Heart right ventricle (tissue), 16 donors: Measurements from ENCODE around the gene TBC1D8B. TPM values are rescaled to one million over a fixed set of nuclear protein-coding genes. Genes with fewer than 3 reads are reported as not detected.
A peak's percentile ranks its signal among the peaks of the same experiment; 100 is the strongest.
"Not testable (repeated sequence)": the region's sequence is repeated elsewhere in the genome, so short reads cannot be mapped to it uniquely, and the experiment has no call there.

ENCODE experiments used
- ATAC-seq, 8 donors: fragments of 200-7000 bp; cut with Tn5 transposase; one replicate each; pipeline ENCODE4 v1.9.1; 2020; ENCODE audit warnings: mild to moderate bottlenecking in 8 of 8, moderate library complexity in 8 of 8, moderate number of reproducible peaks in 1 of 8
- DNase-seq, 2 donors: peaks; one replicate each; pipeline ENCODE4 v3.0.0-alpha.2; 2020
- H3K27ac ChIP-seq, 10 donors: fragments of 200-600 bp; sonication (generic) in 2 of 10; one replicate each; pipeline versions ENCODE4 v1.5.0 to v1.8.0; 2020 to 2022; ENCODE audit warnings: mild to moderate bottlenecking in 3 of 10
- H3K27me3 ChIP-seq, 7 donors: fragments of 200-600 bp; one replicate each; pipeline ENCODE4 v1.8.0; 2021 to 2022; ENCODE audit warnings: mild to moderate bottlenecking in 2 of 7
- H3K36me3 ChIP-seq, 9 donors: fragments of 200-600 bp; sonication (generic) in 1 of 9; one replicate each; pipeline versions ENCODE4 v1.5.0 to v1.8.0; 2020 to 2022; ENCODE audit warnings: mild to moderate bottlenecking in 2 of 9
- H3K4me1 ChIP-seq, 9 donors: fragments of 200-600 bp; sonication (generic) in 1 of 9; one replicate each; pipeline versions ENCODE4 v1.5.0 to v1.8.0; 2020 to 2022; ENCODE audit warnings: mild to moderate bottlenecking in 4 of 9
- H3K4me3 ChIP-seq, 10 donors: fragments of 200-600 bp; sonication (generic) in 2 of 10; one replicate each; pipeline versions ENCODE4 v1.5.0 to v1.8.0; 2020 to 2022; ENCODE audit warnings: mild to moderate bottlenecking in 7 of 10, moderate library complexity in 2 of 10
- H3K9me3 ChIP-seq, 11 donors: fragments of 200-600 bp in 10 of 11; sonication (generic) in 2 of 11; one replicate each; pipeline versions ENCODE4 v1.5.0 to v1.8.0; 2013 to 2022; ENCODE audit warnings: mild to moderate bottlenecking in 2 of 11, control low read depth in 1 of 11, moderate library complexity in 1 of 11
- WGBS, 2 donors: extraction: QIAGEN DNeasy Blood & Tissue Kit; methylation state at CpG; one replicate each; pipeline ENCODE4 v1.1.7; 2013; ENCODE audit warnings: inconsistent platforms in 1 of 2; 5-methylcytosine and 5-hydroxymethylcytosine counted together
- intact Hi-C, 10 donors: fragments of 100-400 bp; cut with DNase I; formaldehyde crosslinking; loops; one replicate each; pipeline versions ENCODE4 v1.11.1 to v1.14.2; 2022
- polyA plus RNA-seq, 2 donors: library from polyadenylated mRNA; stranded (reverse); fragments of 200-250 nt; gene quantifications; one replicate each; pipeline ENCODE4 v1.2.3, GENCODE V29; 2013
- total RNA-seq, 10 donors: library from RNA; stranded (reverse); fragmentation: NEBNext Ultra II Directional in 3 of 10; extraction: Animal tissue kit (Norgen Biotek cat#: 25700) in 3 of 10; gene quantifications; one replicate each; pipeline versions ENCODE4 v1.2.1 to v1.2.4, GENCODE V29; 2021 to 2023
- TF ChIP-seq, protein P1 (sequence below), 9 donors: fragments of 200-600 bp; sonication (generic) in 2 of 9; IDR thresholded peaks; one replicate each; pipeline versions ENCODE4 v1.5.0 to v1.8.0; 2021 to 2022; ENCODE audit warnings: antibody characterized with exemption in 9 of 9, mild to moderate bottlenecking in 5 of 9, moderate library complexity in 1 of 9
- donor health status: Arrhythmogenic right ventricular cardiomyopathy.
- donor health status: ischemic (EF 13 %, LVEDD 7.1; RV severe dilation, severe dysfunction).
- donor health status: healthy with polysubstance abuse.
- donor health status: DM: no; HTN: yes; CAD: no.
- donor health status: DM: no; HTN: no; CAD: no.
- donor health status: ischemic (EF 25% LVEDD 6.9; RV normal size, moderate dysfunction).
- donor health status: ischemic (EF 25% LVEDD 5.7; RV mildly dilated, moderate dysfunction).
- donor health status: healthy.
- donor health status: DM: yes; HTN: yes; CAD: no.
- donor health status: Ischemic cardiomyopathy.
- donor health status: ischemic (EF 35%, LVEDD 5.7; RV mildly dilated, moderate dysfunction).
- donor health status: nonischemic (EF 11% LVEDD 7.7; RV severe dilation, severe dysfunction).
- donor health status: DM: yes; HTN: yes; CAD: no.
- donor health status: PGD.
- donor health status: ischemic (EF 29% LVEDD 5.4; RV normal size, mild dysfunction).
- donor health status: nonischemic (EF 23%, LVEDD 6.1; RV moderate dilation, normal function).

Gene TBC1D8B
- total and polyA plus RNA-seq, 12 donors: 0.87 to 3.4 (median 2.1) TPM

- H3K27ac ChIP-seq: no peak overlapping the region
- no peak for ATAC-seq
- no peaks in the 10 kb centered on the region for H3K36me3 ChIP-seq
- no peaks in the 10 kb centered on the region for H3K9me3 ChIP-seq
- WGBS, 2 donors: 79 to 81% methylated on average over 7 of the region's 7 CpGs
- TF ChIP-seq, protein P1, sequence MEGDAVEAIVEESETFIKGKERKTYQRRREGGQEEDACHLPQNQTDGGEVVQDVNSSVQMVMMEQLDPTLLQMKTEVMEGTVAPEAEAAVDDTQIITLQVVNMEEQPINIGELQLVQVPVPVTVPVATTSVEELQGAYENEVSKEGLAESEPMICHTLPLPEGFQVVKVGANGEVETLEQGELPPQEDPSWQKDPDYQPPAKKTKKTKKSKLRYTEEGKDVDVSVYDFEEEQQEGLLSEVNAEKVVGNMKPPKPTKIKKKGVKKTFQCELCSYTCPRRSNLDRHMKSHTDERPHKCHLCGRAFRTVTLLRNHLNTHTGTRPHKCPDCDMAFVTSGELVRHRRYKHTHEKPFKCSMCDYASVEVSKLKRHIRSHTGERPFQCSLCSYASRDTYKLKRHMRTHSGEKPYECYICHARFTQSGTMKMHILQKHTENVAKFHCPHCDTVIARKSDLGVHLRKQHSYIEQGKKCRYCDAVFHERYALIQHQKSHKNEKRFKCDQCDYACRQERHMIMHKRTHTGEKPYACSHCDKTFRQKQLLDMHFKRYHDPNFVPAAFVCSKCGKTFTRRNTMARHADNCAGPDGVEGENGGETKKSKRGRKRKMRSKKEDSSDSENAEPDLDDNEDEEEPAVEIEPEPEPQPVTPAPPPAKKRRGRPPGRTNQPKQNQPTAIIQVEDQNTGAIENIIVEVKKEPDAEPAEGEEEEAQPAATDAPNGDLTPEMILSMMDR (IDR thresholded peaks at IDR 0.05): no peak
- DNase-seq: no peak
- H3K27me3 ChIP-seq: peaks cover 0 to 2% (median 0%) of the 10 kb centered on the region in 7 donors
- intact Hi-C loops: no loop called here
- H3K4me1 ChIP-seq: no peaks in the 10 kb centered on the region
- no peak overlapping the region for H3K4me3 ChIP-seq
Measured at GRCh38 chrX:106811131-106811910, 8.8 kb downstream of the TBC1D8B start.

DNA sequence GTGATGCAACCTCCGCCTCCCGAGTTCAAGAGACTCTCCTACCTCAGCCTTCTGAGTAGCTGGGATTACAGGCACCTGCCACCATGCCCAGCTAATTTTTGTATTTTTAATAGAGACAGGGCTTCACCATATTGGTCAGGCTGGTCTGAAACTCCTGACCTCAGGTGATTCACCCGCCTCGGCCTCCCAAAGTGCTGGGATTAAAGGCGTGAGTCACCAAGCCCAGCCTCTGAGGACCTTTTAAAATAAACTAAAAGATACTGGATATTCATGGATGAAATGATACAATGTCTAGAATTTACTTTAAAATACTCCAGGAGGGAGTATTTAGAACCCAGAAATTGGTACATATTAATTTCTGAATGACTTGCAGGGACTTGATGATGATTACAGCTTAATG lies 10.5 kb downstream of the TBC1D8B start:
- H3K4me1 ChIP-seq, H3K27me3 ChIP-seq, intact Hi-C loops, DNase-seq, H3K36me3 ChIP-seq, H3K27ac ChIP-seq, ATAC-seq, H3K9me3 ChIP-seq, H3K4me3 ChIP-seq: not testable (repeated sequence)
- 94 to 97% methylated on average over 5 of the region's 5 CpGs for WGBS, 2 donors

DNA sequence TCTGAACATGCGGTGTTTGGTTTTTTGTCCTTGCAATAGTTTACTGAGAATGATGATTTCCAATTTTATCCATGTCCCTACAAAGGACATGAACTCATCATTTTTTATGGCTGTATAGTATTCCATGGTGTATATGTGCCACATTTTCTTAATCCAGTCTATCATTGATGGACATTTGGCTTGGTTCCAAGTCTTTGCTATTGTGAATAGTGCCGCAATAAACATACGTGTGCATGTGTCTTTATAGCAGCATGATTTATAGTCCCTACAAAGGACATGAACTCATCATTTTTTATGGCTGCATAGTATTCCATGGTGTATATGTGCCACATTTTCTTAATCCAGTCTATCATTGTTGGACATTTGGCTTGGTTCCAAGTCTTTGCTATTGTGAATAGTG lies 11.6 kb downstream of the TBC1D8B start:
- WGBS, 2 donors: 98 to 100% methylated on average over 3 of the region's 3 CpGs
- H3K27me3 ChIP-seq, DNase-seq, H3K4me1 ChIP-seq, H3K36me3 ChIP-seq, H3K9me3 ChIP-seq, ATAC-seq, H3K27ac ChIP-seq, H3K4me3 ChIP-seq, intact Hi-C loops: not testable (repeated sequence)

GRCh38 chrX:106862972-106863688 lies 60.7 kb downstream of the TBC1D8B start:
- H3K36me3 ChIP-seq: no peaks in the 10 kb centered on the region
- no peak for ATAC-seq
- 64 to 77% methylated on average over 12 to 13 of the region's 13 CpGs for WGBS, 2 donors
- peaks cover 0 to 13% (median 0%) of the 10 kb centered on the region in 11 donors for H3K9me3 ChIP-seq
- TF ChIP-seq, protein P1 (IDR thresholded peaks at IDR 0.05): peak in 4 of 9 donors; percentile 12 to 53 (median 16)
- intact Hi-C loops: no loop called here
- H3K27ac ChIP-seq: no peak overlapping the region
- H3K4me3 ChIP-seq: no peak overlapping the region
- DNase-seq: no peak
- H3K4me1 ChIP-seq: no peaks in the 10 kb centered on the region
- peaks cover 0 to 32% (median 0%) of the 10 kb centered on the region in 7 donors for H3K27me3 ChIP-seq

- H3K27ac ChIP-seq: no peak overlapping the region
- 93 to 94% methylated on average over 9 of the region's 9 CpGs for WGBS, 2 donors
- H3K9me3 ChIP-seq: peaks cover 0 to 8% (median 0%) of the 10 kb centered on the region in 11 donors
- no peaks in the 10 kb centered on the region for H3K4me1 ChIP-seq
- no peak overlapping the region for H3K4me3 ChIP-seq
- TF ChIP-seq, protein P1 (IDR thresholded peaks at IDR 0.05): no peak
- H3K36me3 ChIP-seq: no peaks in the 10 kb centered on the region
- DNase-seq (no peak), ATAC-seq (no peak)
- H3K27me3 ChIP-seq: peaks cover 0 to 38% (median 0%) of the 10 kb centered on the region in 7 donors
- intact Hi-C loops: no loop called here
Measured at GRCh38 chrX:106863697-106864096, 61.2 kb downstream of the TBC1D8B start.

DNA sequence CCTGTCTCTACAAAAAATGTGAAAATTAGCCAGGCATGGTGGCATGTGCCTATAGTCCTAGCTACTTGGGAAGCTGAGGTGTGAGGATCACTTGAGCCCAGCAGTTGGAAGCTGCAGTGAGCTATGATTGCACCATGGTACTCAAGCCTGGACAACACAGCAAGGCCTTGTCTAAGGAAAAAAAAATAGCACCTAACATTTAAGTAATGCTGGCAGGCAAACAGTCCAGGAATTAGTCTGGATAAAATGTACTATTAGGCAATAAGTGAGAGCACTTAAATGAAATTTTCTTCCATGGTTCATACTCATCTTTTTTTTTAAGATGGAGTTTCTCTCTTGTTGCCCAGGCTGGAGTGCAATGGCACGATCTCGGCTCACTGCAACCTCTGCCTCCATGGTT lies 70.3 kb downstream of the TBC1D8B start:
- H3K9me3 ChIP-seq, DNase-seq, H3K4me1 ChIP-seq, intact Hi-C loops, H3K4me3 ChIP-seq, ATAC-seq, H3K27ac ChIP-seq, H3K36me3 ChIP-seq: not testable (repeated sequence)
- WGBS, 2 donors: 98 to 100% methylated on average over 2 of the region's 2 CpGs
- peaks cover 0 to 47% (median 0%) of the 10 kb centered on the region in 7 donors for H3K27me3 ChIP-seq
